H1 (cell line): ENCODE data around the gene ADCY2. TPM values are rescaled to one million over a fixed set of nuclear protein-coding genes. Genes with fewer than 3 reads are reported as not detected.

Source experiments
- CTCF ChIA-PET: fragments of 300-600 bp; sonication (Branson Sonifier 250); formaldehyde crosslinking; loops from one replicate; lab custom pipeline; 2021; ENCODE audit not compliant: partially characterized antibody; lab: Charles Lee
- POLR2A ChIA-PET: fragments of 300-600 bp; sonication (Branson Sonifier 250); formaldehyde crosslinking; loops from one replicate; lab custom pipeline; 2021; ENCODE audit warnings: inconsistent platforms; ENCODE audit not compliant: partially characterized antibody; lab: Charles Lee
- DNase-seq, 2 experiments: peaks; one replicate each; pipeline versions ENCODE4 v3.0.0 to v3.0.0-alpha.2; 2010 to 2022; ENCODE audit warnings: low spot score in 2 of 2, low read depth in 1 of 2, mixed read lengths in 1 of 2
- FAIRE-seq: peaks from 2 replicates; lab custom pipeline; 2011; peaks lifted over from hg19 to GRCh38; lab: Jason Lieb, UNC
- H2AFZ ChIP-seq: 2 replicates; pipeline ENCODE4 v1.8.1; 2012; ENCODE audit warnings: low read length, inconsistent platforms
- H2AK5ac ChIP-seq: 2 replicates; pipeline ENCODE4 v1.6.1; 2013; ENCODE audit warnings: low read depth, low read length
- H2BK120ac ChIP-seq: replicated peaks from 2 replicates; pipeline ENCODE3; 2013; ENCODE audit warnings: low read depth, low read length, inconsistent platforms
- H2BK12ac ChIP-seq: 2 replicates; pipeline ENCODE4 v1.6.1; 2013; ENCODE audit warnings: low read depth, low read length
- H2BK15ac ChIP-seq: 2 replicates; pipeline ENCODE4 v1.6.1; 2013; ENCODE audit warnings: low read length
- H2BK20ac ChIP-seq: 2 replicates; pipeline ENCODE4 v1.6.1; 2013; ENCODE audit warnings: low read length
- H2BK5ac ChIP-seq: 2 replicates; pipeline ENCODE4 v1.6.1; 2013; ENCODE audit warnings: low read depth, low read length
- H3K14ac ChIP-seq: 2 replicates; pipeline ENCODE4 v1.6.1; 2013; ENCODE audit warnings: inconsistent platforms; ENCODE audit not compliant: insufficient read length
- H3K18ac ChIP-seq: 2 replicates; pipeline ENCODE4 v1.6.1; 2013; ENCODE audit warnings: low read length; ENCODE audit errors: extremely low read depth
- H3K23ac ChIP-seq: 2 replicates; pipeline ENCODE4 v1.6.1; 2013; ENCODE audit warnings: inconsistent platforms; ENCODE audit not compliant: insufficient read length
- H3K23me2 ChIP-seq: 2 replicates; pipeline ENCODE4 v1.6.1; 2013; ENCODE audit warnings: low read depth, low read length
- H3K27ac ChIP-seq: 2 replicates; pipeline ENCODE4 v1.6.1; 2011; ENCODE audit warnings: low read depth, low read length, inconsistent platforms
- H3K27me3 ChIP-seq, 4 experiments: replicated peaks in 1 of 4; 1 replicate in 1 of 4; 2 replicates in 3 of 4; pipeline versions ENCODE4 v1.6.1 to v1.8.1; 2011 to 2013; ENCODE audit warnings: low read length in 3 of 4, mild to moderate bottlenecking in 3 of 4, inconsistent platforms in 2 of 4, mixed read lengths in 2 of 4, moderate library complexity in 1 of 4; ENCODE audit not compliant: control insufficient read depth in 3 of 4, insufficient read depth in 3 of 4; ENCODE audit errors: extremely low read depth in 1 of 4
- H3K36me3 ChIP-seq, 4 experiments: 2 replicates each; pipeline versions ENCODE4 v1.6.1 to v1.8.1; 2011 to 2013; ENCODE audit warnings: mild to moderate bottlenecking in 4 of 4, low read length in 3 of 4, moderate library complexity in 2 of 4, control low read depth in 1 of 4, inconsistent platforms in 1 of 4; ENCODE audit not compliant: insufficient read depth in 4 of 4, control insufficient read depth in 2 of 4
- H3K4ac ChIP-seq: replicated peaks from 2 replicates; pipeline ENCODE3; 2013; ENCODE audit warnings: low read length, low read depth, mixed read lengths, inconsistent platforms; ENCODE audit not compliant: insufficient read length
- H3K4me1 ChIP-seq, 4 experiments: replicated peaks in 1 of 4; 1 replicate in 1 of 4; 2 replicates in 3 of 4; pipeline versions ENCODE4 v1.6.1 to v1.8.1; 2011 to 2013; ENCODE audit warnings: low read length in 3 of 4, inconsistent platforms in 2 of 4, mixed read lengths in 1 of 4; ENCODE audit not compliant: insufficient read depth in 4 of 4, control insufficient read depth in 3 of 4
- H3K4me2 ChIP-seq, 2 experiments: 2 replicates each; pipeline versions ENCODE4 v1.6.1 to v1.8.1; 2011 to 2013; ENCODE audit warnings: low read depth in 2 of 2, low read length in 2 of 2, control low read depth in 1 of 2, inconsistent platforms in 1 of 2, mild to moderate bottlenecking in 1 of 2; ENCODE audit not compliant: insufficient read depth in 1 of 2
- H3K4me3 ChIP-seq, 4 experiments: fragments of 200-600, 300-600 bp in 1 of 4; sonication (generic), shearing (Covaris generic), sonication (Bioruptor Twin) in 1 of 4; 2 replicates each; pipeline versions ENCODE4 v1.5.1 to v1.8.1; 2011 to 2016; ENCODE audit warnings: low read length in 4 of 4, low read depth in 3 of 4, control low read depth in 2 of 4, inconsistent platforms in 2 of 4, mild to moderate bottlenecking in 2 of 4, mixed read lengths in 1 of 4, moderate library complexity in 1 of 4; ENCODE audit not compliant: insufficient read depth in 2 of 4; ENCODE audit errors: extremely low read depth in 1 of 4
- H3K56ac ChIP-seq: replicated peaks from 2 replicates; pipeline ENCODE3; 2013; ENCODE audit warnings: low read depth, mild to moderate bottlenecking, mixed read lengths, low read length, inconsistent platforms; ENCODE audit not compliant: insufficient read length
- H3K79me1 ChIP-seq: 2 replicates; pipeline ENCODE4 v1.6.1; 2013; ENCODE audit warnings: low read depth, low read length, control low read depth
- H3K79me2 ChIP-seq, 2 experiments: 2 replicates each; pipeline versions ENCODE4 v1.6.1 to v1.8.1; 2012 to 2013; ENCODE audit warnings: low read length in 2 of 2, mild to moderate bottlenecking in 2 of 2, inconsistent platforms in 1 of 2; ENCODE audit not compliant: insufficient read depth in 2 of 2, control insufficient read depth in 1 of 2
- H3K9ac ChIP-seq, 4 experiments: replicated peaks in 1 of 4; 1 replicate in 1 of 4; 2 replicates in 3 of 4; pipeline versions ENCODE4 v1.6.1 to v1.8.1; 2011 to 2013; ENCODE audit warnings: low read depth in 3 of 4, low read length in 3 of 4, control low read depth in 2 of 4, mild to moderate bottlenecking in 2 of 4, moderate library complexity in 2 of 4, inconsistent platforms in 1 of 4; ENCODE audit errors: extremely low read depth in 1 of 4
- H3K9me3 ChIP-seq, 2 experiments: 2 replicates each; pipeline versions ENCODE4 v1.6.1 to v1.8.1; 2012 to 2013; ENCODE audit warnings: mild to moderate bottlenecking in 2 of 2, moderate library complexity in 2 of 2, control low read depth in 1 of 2, inconsistent platforms in 1 of 2, low read depth in 1 of 2, low read length in 1 of 2, mixed read lengths in 1 of 2; ENCODE audit not compliant: insufficient read depth in 2 of 2
- H4K20me1 ChIP-seq, 2 experiments: replicated peaks in 1 of 2; 2 replicates each; pipeline versions ENCODE3 to v1.8.1; 2011 to 2013; ENCODE audit warnings: inconsistent platforms in 2 of 2, low read length in 2 of 2, mild to moderate bottlenecking in 1 of 2; ENCODE audit not compliant: insufficient read depth in 2 of 2, control insufficient read depth in 1 of 2
- H4K5ac ChIP-seq: 2 replicates; pipeline ENCODE4 v1.6.1; 2013; ENCODE audit warnings: low read length, low read depth, mixed read lengths, inconsistent platforms; ENCODE audit not compliant: insufficient read length
- H4K8ac ChIP-seq: 2 replicates; pipeline ENCODE4 v1.8.0; 2013; ENCODE audit warnings: mild to moderate bottlenecking, moderate library complexity, low read length, inconsistent platforms; ENCODE audit not compliant: insufficient read depth; ENCODE audit errors: extremely low read depth
- H4K91ac ChIP-seq: replicated peaks from 2 replicates; pipeline ENCODE3; 2013; ENCODE audit warnings: low read length, mixed read lengths, inconsistent platforms; ENCODE audit not compliant: insufficient read length
- BRCA1 ChIP-seq: IDR thresholded peaks from 2 replicates; pipeline ENCODE4 v1.6.1; 2012; ENCODE audit warnings: low read depth, low read length, improper control_type of control experiment
- EP300 ChIP-seq, 2 experiments: IDR thresholded peaks; 1 replicate in 1 of 2; 2 replicates in 1 of 2; pipeline ENCODE4 v1.6.1; 2011 to 2012; ENCODE audit warnings: low read depth in 2 of 2, low read length in 2 of 2, mild to moderate bottlenecking in 2 of 2, borderline replicate concordance in 1 of 2, inconsistent platforms in 1 of 2, moderate library complexity in 1 of 2
- FOSL1 ChIP-seq: IDR thresholded peaks from 2 replicates; pipeline ENCODE4 v1.6.1; 2011; ENCODE audit warnings: mild to moderate bottlenecking, low read depth, low read length, moderate library complexity; ENCODE audit not compliant: insufficient read depth
- HDAC6 ChIP-seq: IDR thresholded peaks from one replicate; pipeline ENCODE4 v1.7.1; 2012; ENCODE audit warnings: low read depth, mild to moderate bottlenecking, inconsistent platforms, low read length, moderate library complexity
- JUN ChIP-seq: IDR thresholded peaks from 2 replicates; pipeline ENCODE4 v1.6.1; 2011; ENCODE audit warnings: low read depth, mild to moderate bottlenecking, improper control_type of control experiment, low read length
- SRF ChIP-seq: IDR thresholded peaks from 2 replicates; pipeline ENCODE4 v1.6.1; 2011; ENCODE audit warnings: mild to moderate bottlenecking, low read depth, low read length, moderate library complexity
- TBP ChIP-seq: IDR thresholded peaks from 2 replicates; pipeline ENCODE4 v1.6.1; 2011; ENCODE audit warnings: low read depth, low read length, improper control_type of control experiment
- TEAD4 ChIP-seq: IDR thresholded peaks from 2 replicates; pipeline ENCODE4 v1.6.1; 2012; ENCODE audit warnings: low read depth, low read length, inconsistent platforms, mixed read lengths
- USF2 ChIP-seq: IDR thresholded peaks from 2 replicates; pipeline ENCODE4 v1.6.1; 2011; ENCODE audit warnings: low read length, improper control_type of control experiment
- WGBS, 2 experiments: shearing (Covaris generic) in 1 of 2; methylation state at CpG; one replicate each; pipeline versions ENCODE4 v1.1.6 to v1.1.7; 2013 to 2015; ENCODE audit warnings: low lambda C conversion rate in 2 of 2, mixed read lengths in 2 of 2, inconsistent platforms in 1 of 2, low coverage in 1 of 2, missing lambda C conversion rate in 1 of 2; ENCODE audit not compliant: insufficient replicate concordance in 2 of 2, insufficient coverage in 1 of 2, insufficient read length in 1 of 2; ENCODE audit errors: extremely low coverage in 1 of 2, missing lambda C conversion rate in 1 of 2; 5-methylcytosine and 5-hydroxymethylcytosine counted together
- polyA plus RNA-seq, 7 experiments: library from polyadenylated mRNA; depleted of rRNA in 3 of 7; stranded (reverse) in 5 of 7; unstranded in 2 of 7; fragments of >200 nt in 5 of 7; fragments of 200-250 nt in 2 of 7; gene quantifications; 1 replicate in 5 of 7; 2 replicates in 1 of 7; 4 replicates in 1 of 7; pipeline versions ENCODE4 v1.2.1 to v1.2.3, GENCODE V29; 2011 to 2013; ENCODE audit warnings: missing spikeins in 2 of 7, mixed read lengths in 2 of 7
- total RNA-seq: library from RNA; stranded (reverse); fragmentation: NEBNext Ultra II Directional; extraction: Animal tissue kit (Norgen Biotek cat#: 25700); gene quantifications from 2 replicates; pipeline ENCODE4 v1.2.1, GENCODE V29; 2021

Gene ADCY2
- total and polyA plus RNA-seq, 2 of the 8 experiments (the other 6 are each of a cell fraction or from before 2014, with no cell fraction given): 35.8 to 122 TPM

DNA sequence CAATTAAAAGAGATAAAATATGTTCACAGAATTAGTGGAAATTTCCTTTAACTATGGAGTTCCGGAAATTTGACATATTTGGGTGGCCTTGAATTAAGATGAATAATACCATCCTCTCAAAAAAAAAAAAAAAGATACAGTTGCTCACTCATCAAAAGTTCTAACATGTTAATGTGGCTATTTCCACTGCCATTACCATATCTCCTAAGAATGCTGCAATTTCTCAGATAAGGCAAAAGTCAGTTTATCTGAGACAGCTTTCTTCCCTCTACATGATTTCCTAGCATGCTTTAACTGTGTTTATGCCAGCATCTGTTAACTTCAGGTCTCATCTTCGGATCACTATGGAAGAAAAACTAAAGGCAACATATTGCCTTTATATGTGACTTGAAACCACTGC, 470.3 kb downstream of the ADCY2 start:
- H3K4me1 ChIP-seq: peaks cover 0 to 4% (median 0%) of the 10 kb centered on the region in 4 experiments; a peak in 2 of 7 replicates
- H3K36me3 ChIP-seq: peaks cover 0 to 20% (median 5%) of the 10 kb centered on the region in 4 experiments; a peak in 3 of 8 replicates
- H3K27me3 ChIP-seq: no peaks in the 10 kb centered on the region
- H4K91ac ChIP-seq: no peak overlapping the region
- DNase-seq: no peak
- FAIRE-seq: no peak
- H2BK120ac ChIP-seq: no peak overlapping the region
- H3K27ac ChIP-seq: no peak overlapping the region
- H3K79me2 ChIP-seq: peaks cover 15 to 28% of the 10 kb centered on the region in 2 experiments
- no peak overlapping the region for H4K5ac ChIP-seq
- H2BK5ac ChIP-seq: no peak overlapping the region
- no peak overlapping the region for H2BK12ac ChIP-seq
- peaks cover 7% of the 10 kb centered on the region for H3K23me2 ChIP-seq
- CTCF ChIA-PET: interaction anchor here (0.6 to 0.7 kb wide), 2 partner anchors 231 to 778 kb away, joined by 3 read pairs; no protein-coding TSS in a partner anchor
- no peak overlapping the region for H3K56ac ChIP-seq
- no peaks in the 10 kb centered on the region for H3K9me3 ChIP-seq
- no peak overlapping the region for H2BK20ac ChIP-seq
- no peak overlapping the region for H3K4me2 ChIP-seq
- POLR2A ChIA-PET: no interaction called here
- WGBS, 2 experiments: 91% methylated on average over 2 of the region's 2 CpGs; no CpG with 5 or more reads in 1 of the 2 experiments
- H4K8ac ChIP-seq: no peak overlapping the region
- H4K20me1 ChIP-seq: peaks cover 3 to 9% of the 10 kb centered on the region in 2 experiments
- no peak overlapping the region for H3K14ac ChIP-seq
- H3K4me3 ChIP-seq: no peak overlapping the region
- no peak overlapping the region for H3K4ac ChIP-seq
- H3K23ac ChIP-seq: no peak overlapping the region
- H2AK5ac ChIP-seq: no peak overlapping the region
- no peak overlapping the region for H3K18ac ChIP-seq
- H3K79me1 ChIP-seq: no peaks in the 10 kb centered on the region
- H2AFZ ChIP-seq: no peak overlapping the region
- H2BK15ac ChIP-seq: no peak overlapping the region
- no peak overlapping the region for H3K9ac ChIP-seq
- no peak for TF ChIP-seq TBP
- no peak for TF ChIP-seq USF2
- TF ChIP-seq HDAC6: no peak
- TF ChIP-seq TEAD4: no peak
- no peak for TF ChIP-seq SRF
- TF ChIP-seq EP300 (IDR thresholded peaks at IDR 0.05; ENCODE audit: borderline replicate concordance in 1 of 2, low read depth in 2 of 2, low read length in 2 of 2): no peak
- TF ChIP-seq JUN: no peak
- no peak for TF ChIP-seq FOSL1
- TF ChIP-seq BRCA1: no peak
